ENCODE data around the gene LIMA1.

DNA sequence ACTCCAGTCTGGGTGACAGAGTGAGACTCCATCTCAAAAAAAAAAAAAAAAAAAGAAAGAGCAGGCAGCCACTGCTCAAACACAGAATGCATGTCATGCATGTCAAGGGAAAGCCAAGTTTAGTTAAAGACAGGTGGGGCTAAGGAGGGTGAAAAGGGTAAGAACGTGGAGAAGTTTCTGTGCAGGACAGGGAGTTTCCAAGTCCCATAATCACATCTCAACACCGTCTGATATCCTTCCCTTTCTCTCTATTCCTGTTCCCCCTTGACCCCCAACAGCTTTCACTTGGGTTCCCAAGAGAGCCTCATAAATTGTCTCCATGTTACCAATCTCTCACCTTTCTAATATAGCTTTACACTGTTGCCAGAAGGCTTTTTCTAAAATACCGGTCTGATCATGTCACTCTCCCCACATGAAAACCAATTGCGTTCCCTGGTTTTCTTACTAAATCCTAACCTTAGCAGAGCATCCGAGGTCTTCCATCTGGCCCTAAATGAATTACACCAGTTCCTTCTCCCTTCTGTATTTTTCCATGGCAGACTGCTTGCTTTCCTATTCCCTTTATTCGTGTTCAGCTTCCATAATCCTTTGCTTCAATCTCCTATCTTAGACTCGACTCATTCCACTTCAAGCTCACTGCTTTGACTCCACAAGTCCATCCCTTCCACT lies 37.0 kb downstream of the LIMA1 start:
- TF ChIP-seq, protein P1, sequence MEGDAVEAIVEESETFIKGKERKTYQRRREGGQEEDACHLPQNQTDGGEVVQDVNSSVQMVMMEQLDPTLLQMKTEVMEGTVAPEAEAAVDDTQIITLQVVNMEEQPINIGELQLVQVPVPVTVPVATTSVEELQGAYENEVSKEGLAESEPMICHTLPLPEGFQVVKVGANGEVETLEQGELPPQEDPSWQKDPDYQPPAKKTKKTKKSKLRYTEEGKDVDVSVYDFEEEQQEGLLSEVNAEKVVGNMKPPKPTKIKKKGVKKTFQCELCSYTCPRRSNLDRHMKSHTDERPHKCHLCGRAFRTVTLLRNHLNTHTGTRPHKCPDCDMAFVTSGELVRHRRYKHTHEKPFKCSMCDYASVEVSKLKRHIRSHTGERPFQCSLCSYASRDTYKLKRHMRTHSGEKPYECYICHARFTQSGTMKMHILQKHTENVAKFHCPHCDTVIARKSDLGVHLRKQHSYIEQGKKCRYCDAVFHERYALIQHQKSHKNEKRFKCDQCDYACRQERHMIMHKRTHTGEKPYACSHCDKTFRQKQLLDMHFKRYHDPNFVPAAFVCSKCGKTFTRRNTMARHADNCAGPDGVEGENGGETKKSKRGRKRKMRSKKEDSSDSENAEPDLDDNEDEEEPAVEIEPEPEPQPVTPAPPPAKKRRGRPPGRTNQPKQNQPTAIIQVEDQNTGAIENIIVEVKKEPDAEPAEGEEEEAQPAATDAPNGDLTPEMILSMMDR (IDR thresholded peaks at IDR 0.05), result no peak
- TF ChIP-seq POLR2A (IDR thresholded peaks at IDR 0.05), result no peak

Data from thyroid gland (tissue), 4 donors.